ENCODE data around the gene SKAP2.

SKAP2 gene

DNA sequence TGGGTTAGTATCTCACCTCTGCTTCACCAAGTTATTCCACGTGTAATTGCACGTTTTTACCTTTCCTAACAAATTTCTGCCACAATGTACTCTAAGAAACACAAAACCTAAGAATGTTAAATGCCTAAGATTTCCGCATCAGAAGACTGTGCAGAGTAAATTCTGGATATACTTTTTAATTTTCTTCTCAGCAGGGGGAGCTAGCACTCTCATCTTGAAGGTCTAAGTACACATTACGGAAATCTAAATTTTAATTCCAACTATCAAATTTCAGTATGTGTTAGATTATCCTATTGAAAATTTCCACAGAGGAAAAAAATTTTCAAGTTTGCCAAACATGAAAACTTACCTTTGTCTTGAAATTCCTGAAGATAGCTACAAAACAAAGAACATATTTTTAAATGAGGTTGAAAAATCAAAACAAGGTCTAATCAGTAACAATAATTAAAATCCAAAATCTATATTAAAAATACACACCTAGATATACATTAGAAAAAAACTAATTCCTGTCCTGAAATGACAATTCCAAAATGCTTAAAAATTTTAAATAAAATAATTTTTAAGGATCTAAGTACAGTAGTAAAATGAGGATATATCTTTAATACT is 10.5 kb downstream of the SKAP2 start:
- Histone ChIP-seq H3K14ac (ENCODE audit: low read length) (no peak overlapping the region), H2AK5ac (ENCODE audit: low read length) (no peak overlapping the region), H3K4me3 (ENCODE audit: low read depth, low read length) (no peak overlapping the region), H3K9me3 (ENCODE audit: insufficient read depth, low read depth, low read length) (no peaks in the 10 kb centered on the region), H3K4ac (ENCODE audit: low read depth, low read length) (no peak overlapping the region), H3K27me3 (ENCODE audit: insufficient read depth, low read length) (peaks cover 15% of the 10 kb centered on the region), H4K12ac (ENCODE audit: low read depth, low read length) (no peak overlapping the region), H3K27ac (ENCODE audit: low read depth, low read length) (no peak overlapping the region), H3K79me1 (ENCODE audit: low read length) (no peaks in the 10 kb centered on the region), H2BK12ac (ENCODE audit: low read length) (no peak overlapping the region), H4K91ac (ENCODE audit: low read depth, low read length) (no peak overlapping the region), H2AFZ (ENCODE audit: insufficient read depth, low read length, poor library complexity) (no peak overlapping the region), H3K36me3 (ENCODE audit: control insufficient read depth in 1 of 2, insufficient read depth in 2 of 2, low read length in 2 of 2) (no peaks in the 10 kb centered on the region), H4K8ac (ENCODE audit: low read depth, low read length) (no peak overlapping the region), H3K4me2 (ENCODE audit: low read length) (no peak overlapping the region), H3K18ac (ENCODE audit: low read length) (no peak overlapping the region), H3K9ac (ENCODE audit: low read length) (no peak overlapping the region), H2BK5ac (ENCODE audit: low read depth, low read length, poor library complexity) (no peak overlapping the region), H3K23ac (ENCODE audit: low read length) (no peak overlapping the region), H2BK120ac (ENCODE audit: insufficient read depth, low read length, poor library complexity) (no peak overlapping the region), H3K4me1 (ENCODE audit: control insufficient read depth in 1 of 2, insufficient read depth in 2 of 2, low read length in 2 of 2) (peaks cover 0 to 8% of the 10 kb centered on the region in 2 experiments), H3K79me2 (ENCODE audit: control insufficient read depth, insufficient read depth, low read length, poor library complexity) (no peaks in the 10 kb centered on the region)
- WGBS (ENCODE audit: extremely low coverage, insufficient coverage, insufficient read length), result no CpG with 5 or more reads among the region's 4 CpGs
- peak in 1 of 2 donors; percentile 73 for DNase-seq

DNA sequence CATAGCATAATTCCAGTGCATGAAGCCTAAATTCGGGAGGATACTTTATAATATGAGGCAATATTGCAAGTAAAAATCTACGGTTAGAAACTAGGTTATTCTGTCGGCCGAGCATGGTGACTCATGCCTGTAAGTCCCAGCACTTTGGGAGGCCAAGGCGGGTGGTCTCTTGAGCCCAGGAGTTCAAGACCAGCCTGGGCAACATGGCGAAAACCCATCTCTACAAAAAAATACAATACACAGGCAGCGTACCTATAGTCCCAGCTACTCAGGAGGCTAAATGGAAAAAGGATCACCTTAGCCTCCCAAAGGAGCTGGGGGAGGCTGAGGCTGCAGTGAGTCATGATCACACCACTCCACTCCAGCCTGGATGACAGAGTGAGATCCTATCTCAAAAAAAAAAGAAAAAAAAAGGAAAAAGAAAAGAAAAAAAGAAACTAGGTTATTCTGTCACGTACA is 14.2 kb downstream of the SKAP2 start:
- H3K18ac ChIP-seq (ENCODE audit: low read length), result no peak overlapping the region
- H3K27me3 ChIP-seq (ENCODE audit: insufficient read depth, low read length), result no peaks in the 10 kb centered on the region
- no peaks in the 10 kb centered on the region for H3K79me2 ChIP-seq (ENCODE audit: control insufficient read depth, insufficient read depth, low read length, poor library complexity)
- no peak overlapping the region for H2BK5ac ChIP-seq (ENCODE audit: low read depth, low read length, poor library complexity)
- no peak overlapping the region for H3K14ac ChIP-seq (ENCODE audit: low read length)
- H3K27ac ChIP-seq (ENCODE audit: low read depth, low read length), result no peak overlapping the region
- no peak for DNase-seq
- no peak overlapping the region for H4K91ac ChIP-seq (ENCODE audit: low read depth, low read length)
- no peak overlapping the region for H3K4me3 ChIP-seq (ENCODE audit: low read depth, low read length)
- no peak overlapping the region for H3K4ac ChIP-seq (ENCODE audit: low read depth, low read length)
- H3K4me2 ChIP-seq (ENCODE audit: low read length), result no peak overlapping the region
- no peak overlapping the region for H2AFZ ChIP-seq (ENCODE audit: insufficient read depth, low read length, poor library complexity)
- H3K9me3 ChIP-seq (ENCODE audit: insufficient read depth, low read depth, low read length), result no peaks in the 10 kb centered on the region
- no peak overlapping the region for H2BK120ac ChIP-seq (ENCODE audit: insufficient read depth, low read length, poor library complexity)
- H4K8ac ChIP-seq (ENCODE audit: low read depth, low read length), result no peak overlapping the region
- H3K79me1 ChIP-seq (ENCODE audit: low read length), result no peaks in the 10 kb centered on the region
- no peak overlapping the region for H2BK12ac ChIP-seq (ENCODE audit: low read length)
- no peak overlapping the region for H2AK5ac ChIP-seq (ENCODE audit: low read length)
- H4K12ac ChIP-seq (ENCODE audit: low read depth, low read length), result no peak overlapping the region
- H3K36me3 ChIP-seq (ENCODE audit: control insufficient read depth in 1 of 2, insufficient read depth in 2 of 2, low read length in 2 of 2), result no peaks in the 10 kb centered on the region
- WGBS (ENCODE audit: extremely low coverage, insufficient coverage, insufficient read length), result no CpG with 5 or more reads among the region's 8 CpGs
- no peak overlapping the region for H3K9ac ChIP-seq (ENCODE audit: low read length)
- H3K4me1 ChIP-seq (ENCODE audit: control insufficient read depth in 1 of 2, insufficient read depth in 2 of 2, low read length in 2 of 2), result peaks cover 0 to 2% of the 10 kb centered on the region in 2 experiments
- H3K23ac ChIP-seq (ENCODE audit: low read length), result no peak overlapping the region

DNA sequence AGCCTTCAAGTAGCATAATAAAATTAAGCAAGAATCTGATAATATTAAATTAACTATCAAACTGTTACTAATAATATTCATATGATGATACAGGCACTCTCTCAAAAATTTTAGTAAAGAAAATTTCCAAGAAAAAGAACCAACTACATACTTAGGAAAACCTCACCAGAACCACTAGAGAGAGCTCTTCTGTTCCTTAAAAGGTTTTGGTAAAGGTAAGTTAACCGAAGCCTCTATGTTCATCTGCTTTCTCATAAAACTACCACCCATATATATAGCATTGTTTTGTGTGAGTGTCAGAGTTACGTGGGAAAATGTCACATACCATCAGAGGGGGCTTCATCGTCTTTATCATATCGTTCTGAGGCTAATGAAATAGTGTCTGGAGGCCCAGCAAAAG is 20.7 kb downstream of the SKAP2 start:
- H3K4me3 ChIP-seq (ENCODE audit: low read depth, low read length), result no peak overlapping the region
- H3K79me2 ChIP-seq (ENCODE audit: control insufficient read depth, insufficient read depth, low read length, poor library complexity), result no peaks in the 10 kb centered on the region
- H3K14ac ChIP-seq (ENCODE audit: low read length), result no peak overlapping the region
- H2AFZ ChIP-seq (ENCODE audit: insufficient read depth, low read length, poor library complexity), result no peak overlapping the region
- no peak overlapping the region for H3K27ac ChIP-seq (ENCODE audit: low read depth, low read length)
- H2BK12ac ChIP-seq (ENCODE audit: low read length), result no peak overlapping the region
- no peaks in the 10 kb centered on the region for H3K9me3 ChIP-seq (ENCODE audit: insufficient read depth, low read depth, low read length)
- H4K12ac ChIP-seq (ENCODE audit: low read depth, low read length), result no peak overlapping the region
- H2BK5ac ChIP-seq (ENCODE audit: low read depth, low read length, poor library complexity), result no peak overlapping the region
- no peak overlapping the region for H3K23ac ChIP-seq (ENCODE audit: low read length)
- H3K4me1 ChIP-seq (ENCODE audit: control insufficient read depth in 1 of 2, insufficient read depth in 2 of 2, low read length in 2 of 2), result no peaks in the 10 kb centered on the region
- no peak overlapping the region for H4K8ac ChIP-seq (ENCODE audit: low read depth, low read length)
- H3K4ac ChIP-seq (ENCODE audit: low read depth, low read length), result no peak overlapping the region
- no peak overlapping the region for H2AK5ac ChIP-seq (ENCODE audit: low read length)
- no peak overlapping the region for H4K91ac ChIP-seq (ENCODE audit: low read depth, low read length)
- peak in 1 of 2 donors; percentile 19 for DNase-seq
- H3K27me3 ChIP-seq (ENCODE audit: insufficient read depth, low read length), result no peaks in the 10 kb centered on the region
- H2BK120ac ChIP-seq (ENCODE audit: insufficient read depth, low read length, poor library complexity), result no peak overlapping the region
- no peaks in the 10 kb centered on the region for H3K79me1 ChIP-seq (ENCODE audit: low read length)
- WGBS (ENCODE audit: extremely low coverage, insufficient coverage, insufficient read length), result no CpG with 5 or more reads among the region's 4 CpGs
- no peak overlapping the region for H3K18ac ChIP-seq (ENCODE audit: low read length)
- H3K4me2 ChIP-seq (ENCODE audit: low read length), result no peak overlapping the region
- H3K36me3 ChIP-seq (ENCODE audit: control insufficient read depth in 1 of 2, insufficient read depth in 2 of 2, low read length in 2 of 2), result no peaks in the 10 kb centered on the region
- H3K9ac ChIP-seq (ENCODE audit: low read length), result no peak overlapping the region

DNA sequence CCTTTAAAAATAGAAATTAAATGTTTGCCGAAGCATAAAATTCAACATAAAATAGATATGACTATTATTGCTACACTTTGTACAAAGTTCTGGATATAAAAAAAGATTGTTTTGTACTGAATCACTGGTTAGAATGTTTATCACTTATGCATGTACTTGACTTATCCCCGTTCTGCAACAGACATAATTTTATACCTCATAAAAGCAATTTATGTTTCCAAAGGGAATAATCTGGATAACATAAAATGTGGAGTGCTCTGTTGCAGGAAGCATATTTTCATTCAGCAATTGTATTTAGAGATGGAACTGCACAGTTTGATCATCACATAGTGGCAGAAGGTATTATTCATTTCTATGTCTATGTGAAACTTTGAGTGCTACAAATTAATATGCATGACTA is 21.5 kb downstream of the SKAP2 start:
- no peak overlapping the region for H3K4me3 ChIP-seq (ENCODE audit: low read depth, low read length)
- H4K8ac ChIP-seq (ENCODE audit: low read depth, low read length), result no peak overlapping the region
- no peaks in the 10 kb centered on the region for H3K79me2 ChIP-seq (ENCODE audit: control insufficient read depth, insufficient read depth, low read length, poor library complexity)
- no CpG with 5 or more reads among the region's 2 CpGs for WGBS (ENCODE audit: extremely low coverage, insufficient coverage, insufficient read length)
- no peak overlapping the region for H3K27ac ChIP-seq (ENCODE audit: low read depth, low read length)
- no peak overlapping the region for H3K23ac ChIP-seq (ENCODE audit: low read length)
- no peak overlapping the region for H3K4me2 ChIP-seq (ENCODE audit: low read length)
- no peaks in the 10 kb centered on the region for H3K4me1 ChIP-seq (ENCODE audit: control insufficient read depth in 1 of 2, insufficient read depth in 2 of 2, low read length in 2 of 2)
- H3K9me3 ChIP-seq (ENCODE audit: insufficient read depth, low read depth, low read length), result no peaks in the 10 kb centered on the region
- H2BK120ac ChIP-seq (ENCODE audit: insufficient read depth, low read length, poor library complexity), result no peak overlapping the region
- H4K91ac ChIP-seq (ENCODE audit: low read depth, low read length), result no peak overlapping the region
- no peak overlapping the region for H4K12ac ChIP-seq (ENCODE audit: low read depth, low read length)
- no peak overlapping the region for H2AFZ ChIP-seq (ENCODE audit: insufficient read depth, low read length, poor library complexity)
- H3K4ac ChIP-seq (ENCODE audit: low read depth, low read length), result no peak overlapping the region
- H2AK5ac ChIP-seq (ENCODE audit: low read length), result no peak overlapping the region
- no peak overlapping the region for H3K18ac ChIP-seq (ENCODE audit: low read length)
- H3K36me3 ChIP-seq (ENCODE audit: control insufficient read depth in 1 of 2, insufficient read depth in 2 of 2, low read length in 2 of 2), result no peaks in the 10 kb centered on the region
- no peak for DNase-seq
- no peaks in the 10 kb centered on the region for H3K27me3 ChIP-seq (ENCODE audit: insufficient read depth, low read length)
- H3K79me1 ChIP-seq (ENCODE audit: low read length), result no peaks in the 10 kb centered on the region
- H3K14ac ChIP-seq (ENCODE audit: low read length), result no peak overlapping the region
- no peak overlapping the region for H2BK12ac ChIP-seq (ENCODE audit: low read length)
- H2BK5ac ChIP-seq (ENCODE audit: low read depth, low read length, poor library complexity), result no peak overlapping the region
- H3K9ac ChIP-seq (ENCODE audit: low read length), result no peak overlapping the region
